ENCODE measurements around the gene AMZ1. TPM values are rescaled to one million over a fixed set of nuclear protein-coding genes. Genes with fewer than 3 reads are reported as not detected.

The AMZ1 gene
- total and polyA plus RNA-seq, 2 experiments from 2014 or later = 1.4 TPM; not detected in 1

- Histone ChIP-seq H3K79me2 (peaks cover 47% of the 10 kb centered on the region), H3K4me2 (no peak overlapping the region), H3K4me3 (no peak overlapping the region), H3K4me1 (ENCODE audit: insufficient read depth) (peaks cover 8% of the 10 kb centered on the region), H2AFZ (no peak overlapping the region), H3K9me2 (replicated peaks; ENCODE audit: insufficient read depth) (no peaks in the 10 kb centered on the region), H3K9me3 (ENCODE audit: low read depth) (no peaks in the 10 kb centered on the region), H3K27me3 (no peaks in the 10 kb centered on the region), H3K36me3 (replicated peaks; ENCODE audit: insufficient read depth, low read depth) (no peaks in the 10 kb centered on the region), H3K27ac (no peak overlapping the region), H4K20me1 (ENCODE audit: insufficient read depth, poor library complexity, severe bottlenecking) (peaks cover 54% of the 10 kb centered on the region)
- no peak for TF ChIP-seq EZH2phosphoT487 (IDR thresholded peaks at IDR 0.05; ENCODE audit: low read depth, severe bottlenecking, unreplicated experiment)
- no peak for TF ChIP-seq CTCF (IDR thresholded peaks at IDR 0.05; ENCODE audit: poor library complexity)
- no peak for TF ChIP-seq EZH2 (IDR thresholded peaks at IDR 0.05; ENCODE audit: borderline replicate concordance)
- WGBS (ENCODE audit: low lambda C conversion rate, missing lambda C conversion rate) = over 99% methylated on average over 43 of the region's 73 CpGs
- no peak for DNase-seq (ENCODE audit: low spot score)
Measured at GRCh38 chr7:2646680-2647571, 41.1 kb upstream of the AMZ1 start.

GRCh38 chr7:2647594-2648172 lies 40.3 kb upstream of the AMZ1 start:
- no peak overlapping the region for H3K27ac ChIP-seq
- no peak for DNase-seq (ENCODE audit: low spot score)
- peaks cover 39% of the 10 kb centered on the region for H3K79me2 ChIP-seq
- no peak overlapping the region for H3K4me3 ChIP-seq
- H3K27me3 ChIP-seq = no peaks in the 10 kb centered on the region
- H3K9me2 ChIP-seq (replicated peaks; ENCODE audit: insufficient read depth) = no peaks in the 10 kb centered on the region
- H3K4me1 ChIP-seq (ENCODE audit: insufficient read depth) = peaks cover 5% of the 10 kb centered on the region
- no peak for TF ChIP-seq EZH2phosphoT487 (IDR thresholded peaks at IDR 0.05; ENCODE audit: low read depth, severe bottlenecking, unreplicated experiment)
- no peak for TF ChIP-seq EZH2 (IDR thresholded peaks at IDR 0.05; ENCODE audit: borderline replicate concordance)
- TF ChIP-seq CTCF (IDR thresholded peaks at IDR 0.05; ENCODE audit: poor library complexity) = no peak
- H3K4me2 ChIP-seq = no peak overlapping the region
- no peaks in the 10 kb centered on the region for H3K9me3 ChIP-seq (ENCODE audit: low read depth)
- no peaks in the 10 kb centered on the region for H3K36me3 ChIP-seq (replicated peaks; ENCODE audit: insufficient read depth, low read depth)
- peaks cover 46% of the 10 kb centered on the region for H4K20me1 ChIP-seq (ENCODE audit: insufficient read depth, poor library complexity, severe bottlenecking)
- H2AFZ ChIP-seq = no peak overlapping the region
- 95% methylated on average over 15 of the region's 15 CpGs for WGBS (ENCODE audit: low lambda C conversion rate, missing lambda C conversion rate)

DNA sequence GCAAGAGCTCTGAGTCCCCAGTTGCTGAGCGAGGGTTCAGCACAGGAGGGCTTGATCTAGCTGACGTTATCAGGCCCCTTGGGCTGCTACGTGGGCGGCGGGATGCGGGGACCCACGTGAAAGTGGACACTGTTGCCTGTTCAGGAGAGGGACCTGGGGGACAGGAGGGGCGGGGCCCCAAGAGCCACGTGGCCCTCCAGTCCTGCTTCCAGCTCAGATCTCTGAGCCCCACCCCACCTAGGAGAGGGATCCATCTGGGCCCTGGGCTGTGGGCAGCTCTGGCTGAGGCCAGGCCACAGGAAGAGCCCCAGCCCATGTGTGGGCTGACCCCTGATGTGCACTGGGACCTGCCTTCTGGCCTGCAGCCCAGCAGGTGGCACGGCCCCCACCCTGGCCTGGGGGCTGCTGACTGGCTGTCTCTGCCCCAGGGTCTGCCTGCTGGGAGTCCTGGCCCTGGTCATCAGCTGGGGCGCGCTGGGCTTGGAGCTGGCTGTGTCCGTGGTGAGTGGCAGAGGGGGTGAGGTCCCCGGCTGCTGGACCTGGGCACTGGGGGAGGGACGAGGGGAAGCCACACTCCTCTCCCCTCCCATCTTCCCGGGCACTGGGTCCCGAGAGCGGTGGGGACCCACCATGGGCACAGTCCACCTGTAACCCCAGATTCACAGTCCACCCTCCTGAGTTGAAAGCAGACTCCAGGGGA lies 38.7 kb upstream of the AMZ1 start:
- TF ChIP-seq EZH2phosphoT487 (IDR thresholded peaks at IDR 0.05; ENCODE audit: low read depth, severe bottlenecking, unreplicated experiment) = no peak

More for the DNA sequence above, 38.7 kb upstream of the AMZ1 start:
- no peak overlapping the region for H3K4me3 ChIP-seq
- no peaks in the 10 kb centered on the region for H3K9me3 ChIP-seq (ENCODE audit: low read depth)
- no peaks in the 10 kb centered on the region for H3K27me3 ChIP-seq
- no peak overlapping the region for H2AFZ ChIP-seq
- H3K4me1 ChIP-seq (ENCODE audit: insufficient read depth) = peaks cover 5% of the 10 kb centered on the region
- peaks cover 23% of the 10 kb centered on the region for H3K79me2 ChIP-seq
- no peak for DNase-seq (ENCODE audit: low spot score)
- peaks cover 32% of the 10 kb centered on the region for H4K20me1 ChIP-seq (ENCODE audit: insufficient read depth, poor library complexity, severe bottlenecking)
- no peaks in the 10 kb centered on the region for H3K36me3 ChIP-seq (replicated peaks; ENCODE audit: insufficient read depth, low read depth)
- H3K4me2 ChIP-seq = no peak overlapping the region
- H3K9me2 ChIP-seq (replicated peaks; ENCODE audit: insufficient read depth) = no peaks in the 10 kb centered on the region
- H3K27ac ChIP-seq = no peak overlapping the region
- 95% methylated on average over 14 of the region's 18 CpGs for WGBS (ENCODE audit: low lambda C conversion rate, missing lambda C conversion rate)

All from hepatocyte (in vitro differentiated cells).